ENCODE data around the gene TOP2A.

DNA sequence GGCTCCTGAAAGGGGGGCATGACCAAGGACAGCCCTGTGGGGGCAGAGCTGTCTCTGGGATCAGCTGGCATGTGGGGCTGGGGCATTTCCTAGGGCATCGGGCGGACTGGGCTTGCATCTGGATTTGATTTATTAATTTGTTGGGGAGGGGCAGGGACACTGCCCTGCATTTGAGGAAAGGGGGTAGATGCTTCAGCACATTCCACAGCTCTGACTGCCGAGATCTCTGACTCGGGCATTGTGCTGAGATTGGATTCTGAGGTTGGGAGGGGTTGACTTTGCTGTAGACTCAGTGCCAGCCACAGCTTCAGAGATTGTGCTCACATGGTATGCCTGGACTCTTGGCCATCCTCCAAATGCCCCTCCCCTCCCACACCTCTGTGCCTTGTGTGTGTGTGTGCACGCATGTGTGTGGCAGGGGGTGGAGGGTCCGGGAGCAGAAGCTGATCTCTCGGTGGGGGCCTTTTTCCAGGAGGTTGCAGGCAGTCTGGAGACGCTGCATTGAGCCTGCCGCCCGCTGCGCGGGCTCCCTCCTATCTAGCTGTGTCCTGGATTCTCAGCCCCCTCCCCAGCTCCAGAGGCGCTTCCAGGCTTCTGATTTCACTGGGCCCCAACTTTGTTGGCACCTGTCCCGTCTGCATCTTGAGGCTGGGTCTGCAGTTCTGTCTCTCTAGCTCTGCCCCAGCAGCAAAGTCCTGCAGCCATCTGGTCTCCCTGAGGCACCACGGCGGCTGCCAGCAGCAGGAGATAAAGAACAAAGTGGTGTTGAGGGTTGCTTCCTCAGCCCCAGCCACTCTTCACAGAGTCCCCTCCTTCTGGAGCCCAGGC is 40.5 kb upstream of the TOP2A start:
- TF ChIP-seq, protein P1, sequence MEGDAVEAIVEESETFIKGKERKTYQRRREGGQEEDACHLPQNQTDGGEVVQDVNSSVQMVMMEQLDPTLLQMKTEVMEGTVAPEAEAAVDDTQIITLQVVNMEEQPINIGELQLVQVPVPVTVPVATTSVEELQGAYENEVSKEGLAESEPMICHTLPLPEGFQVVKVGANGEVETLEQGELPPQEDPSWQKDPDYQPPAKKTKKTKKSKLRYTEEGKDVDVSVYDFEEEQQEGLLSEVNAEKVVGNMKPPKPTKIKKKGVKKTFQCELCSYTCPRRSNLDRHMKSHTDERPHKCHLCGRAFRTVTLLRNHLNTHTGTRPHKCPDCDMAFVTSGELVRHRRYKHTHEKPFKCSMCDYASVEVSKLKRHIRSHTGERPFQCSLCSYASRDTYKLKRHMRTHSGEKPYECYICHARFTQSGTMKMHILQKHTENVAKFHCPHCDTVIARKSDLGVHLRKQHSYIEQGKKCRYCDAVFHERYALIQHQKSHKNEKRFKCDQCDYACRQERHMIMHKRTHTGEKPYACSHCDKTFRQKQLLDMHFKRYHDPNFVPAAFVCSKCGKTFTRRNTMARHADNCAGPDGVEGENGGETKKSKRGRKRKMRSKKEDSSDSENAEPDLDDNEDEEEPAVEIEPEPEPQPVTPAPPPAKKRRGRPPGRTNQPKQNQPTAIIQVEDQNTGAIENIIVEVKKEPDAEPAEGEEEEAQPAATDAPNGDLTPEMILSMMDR (IDR thresholded peaks at IDR 0.05) = no peak
- TF ChIP-seq POLR2A (IDR thresholded peaks at IDR 0.05) = no peak
